Endothelial cell (in vitro differentiated cells): ENCODE data around the gene SLC35F4. TPM values are rescaled to one million over a fixed set of nuclear protein-coding genes. Genes with fewer than 3 reads are reported as not detected.

ENCODE experiments used
- DNase-seq: peaks from one replicate; pipeline ENCODE4 v3.0.0; 2021; ENCODE audit warnings: low spot score
- H3K27ac Mint-ChIP-seq: one replicate; pipeline ENCODE4 v1.8.0; 2021; ENCODE audit warnings: mixed read lengths, inconsistent platforms; ENCODE audit not compliant: unreplicated experiment
- H3K27me3 Mint-ChIP-seq: one replicate; pipeline ENCODE4 v1.8.0; 2021; ENCODE audit warnings: mild to moderate bottlenecking, moderate library complexity, mixed read lengths, inconsistent platforms; ENCODE audit not compliant: unreplicated experiment
- H3K36me3 Mint-ChIP-seq: one replicate; pipeline ENCODE4 v1.8.0; 2021; ENCODE audit warnings: mild to moderate bottlenecking, low read depth, mixed read lengths, inconsistent platforms; ENCODE audit not compliant: unreplicated experiment
- H3K4me1 Mint-ChIP-seq: one replicate; pipeline ENCODE4 v1.8.0; 2021; ENCODE audit warnings: mild to moderate bottlenecking, mixed read lengths, inconsistent platforms; ENCODE audit not compliant: unreplicated experiment
- H3K4me3 Mint-ChIP-seq: one replicate; pipeline ENCODE4 v1.8.0; 2021; ENCODE audit warnings: mild to moderate bottlenecking, mixed read lengths, inconsistent platforms; ENCODE audit not compliant: unreplicated experiment
- H3K9me3 Mint-ChIP-seq: one replicate; pipeline ENCODE4 v1.8.0; 2021; ENCODE audit warnings: mixed read lengths, inconsistent platforms; ENCODE audit not compliant: unreplicated experiment
- CTCF ChIP-seq: fragments of 200-600 bp; sonication (generic); IDR thresholded peaks from one replicate; pipeline ENCODE4 v1.5.0; 2021; ENCODE audit warnings: antibody characterized with exemption; ENCODE audit not compliant: unreplicated experiment
- total RNA-seq: library from RNA; stranded (reverse); fragmentation: NEBNext Ultra II Directional; extraction: Animal tissue kit (Norgen Biotek cat#: 25700); gene quantifications from one replicate; pipeline ENCODE4 v1.2.1, GENCODE V29; 2021; ENCODE audit not compliant: unreplicated experiment

The SLC35F4 gene
- total RNA-seq, 1 donor from 2014 or later: not detected

GRCh38 chr14:57739516-57739915 is 126.4 kb downstream of the SLC35F4 start:
- Mint-ChIP-seq H3K36me3 (no peaks in the 10 kb centered on the region), H3K4me3 (no peak overlapping the region), H3K27ac (no peak overlapping the region), H3K27me3 (no peaks in the 10 kb centered on the region), H3K4me1 (no peaks in the 10 kb centered on the region), H3K9me3 (no peaks in the 10 kb centered on the region)
- DNase-seq: no peak
- TF ChIP-seq CTCF: no peak

GRCh38 chr14:57737598-57737997 is 128.3 kb downstream of the SLC35F4 start:
- Mint-ChIP-seq H3K4me3 (no peak overlapping the region), H3K4me1 (no peaks in the 10 kb centered on the region), H3K36me3 (no peaks in the 10 kb centered on the region), H3K27ac (no peak overlapping the region), H3K27me3 (no peaks in the 10 kb centered on the region), H3K9me3 (no peaks in the 10 kb centered on the region)
- TF ChIP-seq CTCF: no peak
- DNase-seq: no peak

GRCh38 chr14:57736391-57736790 is 129.5 kb downstream of the SLC35F4 start:
- DNase-seq: no peak
- Mint-ChIP-seq H3K36me3 (no peaks in the 10 kb centered on the region), H3K9me3 (no peaks in the 10 kb centered on the region), H3K27ac (no peak overlapping the region), H3K27me3 (no peaks in the 10 kb centered on the region), H3K4me1 (no peaks in the 10 kb centered on the region), H3K4me3 (no peak overlapping the region)
- TF ChIP-seq CTCF: no peak

- Mint-ChIP-seq H3K4me3 (no peak overlapping the region), H3K27ac (no peak overlapping the region), H3K4me1 (no peaks in the 10 kb centered on the region), H3K27me3 (no peaks in the 10 kb centered on the region), H3K9me3 (no peaks in the 10 kb centered on the region), H3K36me3 (no peaks in the 10 kb centered on the region)
- DNase-seq: no peak
- TF ChIP-seq CTCF: no peak
Observed at GRCh38 chr14:57735276-57735675, 130.6 kb downstream of the SLC35F4 start.

GRCh38 chr14:57732463-57733285 is 133.2 kb downstream of the SLC35F4 start:
- Mint-ChIP-seq H3K9me3 (no peaks in the 10 kb centered on the region), H3K27me3 (no peaks in the 10 kb centered on the region), H3K4me3 (no peak overlapping the region), H3K4me1 (no peaks in the 10 kb centered on the region), H3K27ac (no peak overlapping the region), H3K36me3 (no peaks in the 10 kb centered on the region)
- DNase-seq: no peak
- TF ChIP-seq CTCF: no peak
